ENCODE results near the gene KCNK4. TPM values are rescaled to one million over a fixed set of nuclear protein-coding genes. Genes with fewer than 3 reads are reported as not detected.

Gene KCNK4
- polyA plus RNA-seq, 1 donor from 2014 or later = 1.0 TPM

GRCh38 chr11:64287676-64288352, 3.3 kb upstream of the KCNK4 start:
- peak overlapping the region; percentile 90 for H3K4me3 ChIP-seq (ENCODE audit: low read length)
- peaks cover 11% of the 10 kb centered on the region for H3K79me2 ChIP-seq (replicated peaks; ENCODE audit: insufficient read depth, low read length)
- peaks cover 34% of the 10 kb centered on the region for H3K27me3 ChIP-seq (ENCODE audit: insufficient read depth, low read depth, low read length)
- TF ChIP-seq REST (IDR thresholded peaks at IDR 0.05; ENCODE audit: borderline replicate concordance) = no peak
- no peaks in the 10 kb centered on the region for H3K9me3 ChIP-seq (ENCODE audit: low read length)
- H3K9ac ChIP-seq (ENCODE audit: low read length) = no peak overlapping the region
- no peaks in the 10 kb centered on the region for H3K9me2 ChIP-seq (ENCODE audit: insufficient read depth, low read length)
- no peaks in the 10 kb centered on the region for H4K20me1 ChIP-seq (ENCODE audit: insufficient read depth)
- H3K36me3 ChIP-seq (ENCODE audit: insufficient read depth, low read length) = no peaks in the 10 kb centered on the region
- H3F3A ChIP-seq (ENCODE audit: insufficient read depth, low read length, poor library complexity, severe bottlenecking) = no peaks in the 10 kb centered on the region
- no peak overlapping the region for H3K4me2 ChIP-seq (ENCODE audit: low read length)
- no peak overlapping the region for H3K27ac ChIP-seq (ENCODE audit: low read length)
- H2AFZ ChIP-seq (ENCODE audit: low read depth, low read length) = no peak overlapping the region

GRCh38 chr11:64288353-64288750, 2.8 kb upstream of the KCNK4 start:
- H3K9me2 ChIP-seq (ENCODE audit: insufficient read depth, low read length) = no peaks in the 10 kb centered on the region
- no peaks in the 10 kb centered on the region for H3F3A ChIP-seq (ENCODE audit: insufficient read depth, low read length, poor library complexity, severe bottlenecking)
- H3K9me3 ChIP-seq (ENCODE audit: low read length) = no peaks in the 10 kb centered on the region
- peaks cover 39% of the 10 kb centered on the region for H3K27me3 ChIP-seq (ENCODE audit: insufficient read depth, low read depth, low read length)
- TF ChIP-seq POLR2AphosphoS5 (IDR thresholded peaks at IDR 0.05) (no peak), TAF1 (IDR thresholded peaks at IDR 0.05; ENCODE audit: low read depth) (no peak), REST (IDR thresholded peaks at IDR 0.05; ENCODE audit: borderline replicate concordance) (no peak), SMC3 (conservative IDR thresholded peaks at IDR 0.05; ENCODE audit: poor library complexity) (no peak), EP300 (conservative IDR thresholded peaks at IDR 0.05; ENCODE audit: poor library complexity, severe bottlenecking) (no peak), MXI1 (conservative IDR thresholded peaks at IDR 0.05; ENCODE audit: poor library complexity, severe bottlenecking) (no peak), RAD21 (conservative IDR thresholded peaks at IDR 0.05) (no peak), EZH2 (IDR thresholded peaks at IDR 0.05; ENCODE audit: borderline replicate concordance, insufficient read depth, low read length, poor library complexity, severe bottlenecking) (no peak)
- TF ChIP-seq, protein P1, sequence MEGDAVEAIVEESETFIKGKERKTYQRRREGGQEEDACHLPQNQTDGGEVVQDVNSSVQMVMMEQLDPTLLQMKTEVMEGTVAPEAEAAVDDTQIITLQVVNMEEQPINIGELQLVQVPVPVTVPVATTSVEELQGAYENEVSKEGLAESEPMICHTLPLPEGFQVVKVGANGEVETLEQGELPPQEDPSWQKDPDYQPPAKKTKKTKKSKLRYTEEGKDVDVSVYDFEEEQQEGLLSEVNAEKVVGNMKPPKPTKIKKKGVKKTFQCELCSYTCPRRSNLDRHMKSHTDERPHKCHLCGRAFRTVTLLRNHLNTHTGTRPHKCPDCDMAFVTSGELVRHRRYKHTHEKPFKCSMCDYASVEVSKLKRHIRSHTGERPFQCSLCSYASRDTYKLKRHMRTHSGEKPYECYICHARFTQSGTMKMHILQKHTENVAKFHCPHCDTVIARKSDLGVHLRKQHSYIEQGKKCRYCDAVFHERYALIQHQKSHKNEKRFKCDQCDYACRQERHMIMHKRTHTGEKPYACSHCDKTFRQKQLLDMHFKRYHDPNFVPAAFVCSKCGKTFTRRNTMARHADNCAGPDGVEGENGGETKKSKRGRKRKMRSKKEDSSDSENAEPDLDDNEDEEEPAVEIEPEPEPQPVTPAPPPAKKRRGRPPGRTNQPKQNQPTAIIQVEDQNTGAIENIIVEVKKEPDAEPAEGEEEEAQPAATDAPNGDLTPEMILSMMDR (IDR thresholded peaks at IDR 0.05; ENCODE audit: poor library complexity, severe bottlenecking) = no peak
- no peaks in the 10 kb centered on the region for H3K36me3 ChIP-seq (ENCODE audit: insufficient read depth, low read length)
- H3K4me2 ChIP-seq (ENCODE audit: low read length) = no peak overlapping the region
- H2AFZ ChIP-seq (ENCODE audit: low read depth, low read length) = no peak overlapping the region
- H3K79me2 ChIP-seq (replicated peaks; ENCODE audit: insufficient read depth, low read length) = peaks cover 9% of the 10 kb centered on the region
- no peak overlapping the region for H3K9ac ChIP-seq (ENCODE audit: low read length)
- peak overlapping the region; percentile 90 for H3K4me3 ChIP-seq (ENCODE audit: low read length)
- no peak overlapping the region for H3K27ac ChIP-seq (ENCODE audit: low read length)
- no peaks in the 10 kb centered on the region for H4K20me1 ChIP-seq (ENCODE audit: insufficient read depth)

All from neural cell (in vitro differentiated cells).